Jurkat, Clone E6-1 (cell line): Measurements from ENCODE around the gene PLEKHA3.

Source experiments
- DNase-seq: peaks from one replicate; pipeline ENCODE4 v3.0.0-alpha.2; 2011; ENCODE audit warnings: low read depth, low spot score
- H3K4me3 ChIP-seq: 2 replicates; pipeline ENCODE4 v1.5.1; 2011; ENCODE audit warnings: mild to moderate bottlenecking, low read length, control low read depth, moderate library complexity

PLEKHA3 gene

DNA sequence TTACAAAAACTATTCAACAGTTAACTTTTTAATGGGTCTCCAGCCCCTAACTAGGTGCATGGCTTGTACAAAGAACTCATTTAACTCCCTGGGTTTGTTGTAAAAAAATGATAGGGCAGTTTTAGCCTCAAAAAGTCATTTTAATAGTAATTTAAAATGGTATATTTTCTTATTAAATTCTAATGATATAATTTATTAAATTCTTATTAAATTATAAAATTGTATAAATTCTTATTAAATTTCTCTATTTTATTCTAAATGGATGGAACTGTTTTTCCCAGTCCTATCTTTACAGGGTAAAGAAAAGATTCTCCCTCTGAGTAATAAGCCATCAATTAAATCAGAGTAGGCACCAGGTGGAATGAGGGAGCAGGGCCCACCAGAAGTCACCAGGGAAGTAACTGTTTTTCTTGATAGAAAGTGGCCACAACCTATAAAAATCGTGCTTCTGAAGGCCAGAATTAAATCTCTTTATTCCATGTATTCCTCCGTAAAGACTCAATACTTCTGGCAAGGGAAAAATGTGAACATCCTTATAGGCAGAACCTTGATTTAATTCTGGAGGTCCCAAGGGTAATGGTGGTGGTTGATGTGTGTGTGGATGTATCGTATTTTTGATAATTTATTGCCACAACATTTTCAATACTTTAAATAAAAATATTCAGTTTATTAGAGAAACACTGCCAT lies 2.7 kb upstream of the PLEKHA3 start:
- DNase-seq = no peak
- H3K4me3 ChIP-seq = peak overlapping the region; percentile 93

DNA sequence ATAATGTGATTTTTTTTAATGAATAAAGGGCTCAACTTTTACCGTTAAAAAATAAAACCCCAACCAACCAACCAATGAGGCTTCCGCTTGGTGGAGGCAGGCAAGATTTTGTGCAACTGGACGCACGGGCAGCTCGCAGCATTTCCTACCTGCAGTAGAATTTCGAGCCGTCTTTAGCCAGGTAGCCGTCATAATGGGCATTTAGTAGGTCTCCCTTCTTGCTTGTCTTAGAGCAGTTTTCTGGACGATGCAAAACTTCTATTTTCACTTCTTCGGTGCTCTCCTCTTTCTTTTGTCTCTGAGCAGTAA lies 2.2 kb upstream of the PLEKHA3 start:
- DNase-seq = no peak

DNA sequence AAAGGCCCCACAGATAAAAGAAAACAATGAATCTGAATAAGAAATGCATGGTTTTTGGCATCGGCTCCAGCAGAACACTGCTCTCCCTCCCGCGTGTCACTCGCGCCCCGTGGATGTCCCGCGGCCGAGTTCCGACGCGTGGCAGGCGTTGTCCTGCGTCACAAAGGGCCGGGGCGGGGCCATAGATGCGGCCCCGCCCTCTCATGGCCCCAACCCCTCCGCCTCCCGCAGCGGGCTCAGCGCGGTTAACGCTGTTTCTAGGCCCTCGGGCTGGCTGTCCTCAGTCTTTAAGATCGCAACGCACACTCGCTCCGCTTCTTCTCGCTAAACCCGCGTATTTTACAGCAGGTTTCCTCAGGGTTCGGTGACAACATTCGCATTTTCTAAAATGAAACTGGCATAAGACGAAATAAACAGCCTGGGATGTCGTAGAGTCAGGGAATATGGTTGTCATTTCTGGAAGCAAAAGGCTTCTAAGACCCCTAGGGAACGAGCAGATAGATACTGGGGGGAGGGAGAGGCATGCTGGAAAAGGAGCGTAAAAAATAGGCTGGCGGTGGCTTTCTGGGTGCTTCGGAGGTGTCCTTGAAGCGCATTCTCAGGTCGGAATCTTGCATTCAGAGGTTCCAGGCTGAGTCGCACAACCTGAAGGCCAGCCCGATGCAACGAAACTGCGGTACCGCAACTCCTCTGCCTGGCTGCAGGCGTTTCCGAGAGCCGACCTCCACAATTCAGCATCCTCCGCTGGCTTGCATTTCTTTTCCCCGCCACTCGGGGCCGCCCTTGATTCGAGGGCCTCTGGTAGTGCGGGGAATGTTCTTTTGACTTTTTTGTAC lies 1.6 kb upstream of the PLEKHA3 start, which contains the start of gene FKBP7:
Gene FKBP7, minus strand, starts transcription at position 162 of the 836 bp plus-strand sequence. Its CDS starts 101 bp downstream, at position 61.
- peak; percentile 80 for DNase-seq
- peak within 1 kb of the TSS; percentile 93 for H3K4me3 ChIP-seq

More for the DNA sequence above, 2.2 kb upstream of the PLEKHA3 start:
- peak overlapping the region; percentile 93 for H3K4me3 ChIP-seq

DNA sequence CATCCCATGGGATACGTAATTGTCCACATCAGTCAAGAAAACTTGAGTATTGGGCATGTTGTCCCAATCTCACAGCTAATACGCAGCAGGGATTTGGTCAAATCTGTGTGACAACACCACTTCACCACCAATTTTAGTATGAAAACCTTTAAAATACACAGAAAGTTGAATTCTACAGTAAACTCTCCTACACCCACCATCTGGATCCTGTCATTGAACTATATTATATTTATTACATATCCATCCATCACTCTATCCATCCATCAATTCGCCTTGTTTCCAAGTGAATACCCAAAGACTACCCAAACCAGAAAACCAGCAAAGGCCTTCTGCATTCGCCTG lies 1.0 kb upstream of the PLEKHA3 start:
- DNase-seq = no peak
- H3K4me3 ChIP-seq = peak overlapping the region; percentile 93

DNA sequence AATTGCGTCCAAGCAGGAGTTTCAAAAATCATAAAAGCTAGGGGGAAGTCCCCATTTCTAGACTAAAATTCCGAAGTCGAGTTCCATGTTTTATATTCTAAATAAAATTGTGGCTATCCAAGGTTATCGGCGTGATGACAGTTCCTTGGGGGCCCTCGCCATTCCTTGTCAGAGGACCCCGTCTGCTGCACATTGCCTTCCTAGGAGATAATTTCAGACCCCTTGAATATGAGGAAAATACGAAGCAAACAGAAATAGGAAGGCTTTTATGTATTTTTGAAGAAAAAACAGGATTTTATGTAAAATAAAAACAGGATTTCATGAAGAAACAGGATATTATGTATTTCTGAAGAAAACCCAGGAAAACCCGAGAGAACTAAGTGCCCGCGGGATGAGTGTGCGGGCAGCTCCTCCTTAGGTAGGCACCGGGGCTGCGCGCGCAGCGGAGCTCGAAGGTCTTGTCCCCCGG lies 465 bp upstream of the PLEKHA3 start:
- H3K4me3 ChIP-seq = peak overlapping the region; percentile 71
- DNase-seq = no peak

DNA sequence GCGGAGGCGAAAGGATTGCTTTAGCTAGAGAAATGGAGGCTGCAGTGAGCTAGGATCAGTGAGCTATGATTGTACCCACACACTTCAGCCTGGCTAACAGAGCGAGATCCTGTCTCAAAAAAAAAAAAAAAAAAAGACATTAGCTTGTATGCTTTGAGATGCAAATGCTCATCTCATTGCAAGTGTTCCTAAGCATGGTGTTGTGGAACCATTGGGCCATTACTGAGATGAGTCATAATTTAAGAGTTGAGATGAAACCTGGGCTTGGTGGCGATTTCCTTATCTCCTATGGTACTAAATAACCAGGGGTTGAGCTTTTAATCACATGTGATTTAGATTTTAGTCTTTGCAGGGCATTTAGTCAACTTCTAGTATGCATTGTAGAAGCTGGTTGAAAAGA lies 2.2 kb downstream of the PLEKHA3 start:
- DNase-seq = no peak
- H3K4me3 ChIP-seq = no peak overlapping the region

DNA sequence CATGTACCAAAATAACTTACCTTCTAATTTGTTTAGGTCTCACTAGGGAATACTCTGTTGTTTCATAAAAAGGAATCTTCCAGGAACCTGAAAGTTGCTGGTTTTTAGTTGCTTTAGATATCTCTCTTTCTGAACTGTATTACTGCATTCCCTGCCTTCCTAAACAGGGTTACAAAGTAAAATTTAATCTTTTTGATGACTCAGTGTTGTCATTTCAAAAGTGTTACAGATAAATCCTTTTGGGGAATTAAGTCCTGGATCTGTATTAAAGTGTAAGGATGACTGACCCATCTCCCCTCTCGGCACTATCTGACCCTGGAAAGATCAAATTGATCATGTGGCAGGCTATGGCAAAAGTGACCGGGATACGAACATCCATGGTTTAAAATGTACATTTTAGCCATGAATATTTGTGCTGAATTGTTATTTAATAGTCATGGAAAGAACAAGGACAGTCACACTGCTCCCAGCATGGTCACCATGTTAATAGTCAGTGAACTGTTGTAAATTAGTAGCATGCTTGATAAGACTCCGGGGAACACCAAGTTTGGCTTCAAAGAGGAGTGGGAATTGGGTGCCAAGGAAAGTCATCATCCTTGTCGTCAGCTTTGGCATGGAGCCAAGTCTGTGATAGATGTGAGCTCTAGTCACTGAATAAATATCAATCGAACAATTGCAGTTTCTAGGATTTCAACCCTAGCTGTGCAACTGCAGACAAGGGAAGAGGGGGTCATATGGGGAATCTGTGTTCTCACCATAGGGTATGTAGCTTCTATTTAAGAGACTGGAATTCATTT lies 4.2 kb downstream of the PLEKHA3 start:
- no peak overlapping the region for H3K4me3 ChIP-seq
- no peak for DNase-seq

DNA sequence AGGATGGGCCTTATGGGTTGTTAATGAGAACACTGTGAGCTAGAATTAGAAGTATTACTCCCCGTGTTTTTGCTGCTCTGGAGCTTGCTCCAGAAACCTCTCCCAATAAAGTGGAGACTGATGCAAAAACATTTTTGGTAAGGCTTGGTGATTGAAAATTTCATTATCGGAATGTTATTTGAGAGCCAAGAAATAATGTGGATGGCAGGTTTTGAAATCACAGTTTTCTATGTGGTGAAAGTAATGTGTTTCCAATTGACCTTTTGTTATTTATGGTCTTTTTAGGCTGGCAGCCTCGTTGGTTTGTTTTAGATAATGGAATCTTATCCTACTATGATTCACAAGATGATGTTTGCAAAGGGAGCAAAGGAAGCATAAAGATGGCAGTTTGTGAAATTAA lies 5.1 kb downstream of the PLEKHA3 start:
- H3K4me3 ChIP-seq = no peak overlapping the region
- no peak for DNase-seq

DNA sequence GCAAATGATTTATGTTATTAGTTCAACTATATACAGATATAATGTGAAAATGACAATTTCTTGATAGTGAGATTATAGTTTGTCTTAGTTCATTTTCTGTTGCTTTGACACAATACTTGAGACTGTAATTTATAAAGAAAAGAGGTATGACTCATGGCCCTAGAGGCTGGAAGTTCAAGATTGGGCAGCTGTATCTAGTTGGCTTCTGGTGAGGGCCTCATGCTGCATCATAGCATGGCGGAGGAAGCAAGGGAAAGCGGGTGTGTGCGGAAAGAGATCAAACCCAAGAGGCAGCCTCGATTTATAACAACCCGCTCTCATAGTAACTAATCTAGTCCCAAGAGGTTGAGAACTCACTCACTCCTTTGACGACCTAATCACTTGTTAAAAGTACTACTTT lies 11.4 kb downstream of the PLEKHA3 start:
- no peak overlapping the region for H3K4me3 ChIP-seq
- no peak for DNase-seq

DNA sequence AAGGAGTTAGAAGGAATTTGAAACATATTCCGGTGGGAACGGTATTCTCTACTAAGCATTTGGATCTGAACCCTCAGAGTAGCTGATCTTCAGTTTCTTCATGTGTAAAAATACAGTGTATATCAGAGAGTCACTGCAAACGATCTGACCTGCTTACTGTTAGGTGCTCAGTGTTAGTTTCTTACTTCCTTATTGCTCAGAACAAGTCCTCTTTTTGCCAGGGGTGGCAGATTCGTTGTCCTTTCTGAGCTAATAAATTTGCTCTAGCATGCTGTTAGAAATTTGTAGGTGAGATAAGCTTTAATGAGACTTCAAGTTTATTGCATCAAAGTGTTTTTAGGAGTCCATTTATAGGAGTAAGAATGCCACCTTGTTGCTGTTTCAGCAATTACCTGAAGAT lies 15.8 kb downstream of the PLEKHA3 start:
- no peak overlapping the region for H3K4me3 ChIP-seq
- DNase-seq = no peak

DNA sequence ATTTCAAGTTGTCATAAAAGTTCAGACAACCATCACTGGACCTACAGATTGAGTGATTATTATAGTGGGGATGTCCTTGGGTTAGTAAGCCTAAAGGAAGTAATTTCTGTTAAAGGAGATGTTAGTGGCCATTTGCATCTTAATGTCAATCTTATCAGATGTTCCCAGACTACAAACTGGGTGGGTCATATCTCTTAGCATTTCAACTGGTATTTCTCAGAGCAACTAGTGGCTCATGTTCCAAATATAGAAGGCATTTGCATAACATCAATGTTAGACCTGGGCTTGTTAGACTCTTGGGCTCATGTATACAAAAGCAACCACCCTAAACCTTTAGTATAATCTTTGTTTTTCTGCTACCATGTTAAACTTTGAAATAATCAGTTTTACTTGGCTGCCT lies 17.9 kb downstream of the PLEKHA3 start:
- no peak for DNase-seq
- H3K4me3 ChIP-seq = no peak overlapping the region

DNA sequence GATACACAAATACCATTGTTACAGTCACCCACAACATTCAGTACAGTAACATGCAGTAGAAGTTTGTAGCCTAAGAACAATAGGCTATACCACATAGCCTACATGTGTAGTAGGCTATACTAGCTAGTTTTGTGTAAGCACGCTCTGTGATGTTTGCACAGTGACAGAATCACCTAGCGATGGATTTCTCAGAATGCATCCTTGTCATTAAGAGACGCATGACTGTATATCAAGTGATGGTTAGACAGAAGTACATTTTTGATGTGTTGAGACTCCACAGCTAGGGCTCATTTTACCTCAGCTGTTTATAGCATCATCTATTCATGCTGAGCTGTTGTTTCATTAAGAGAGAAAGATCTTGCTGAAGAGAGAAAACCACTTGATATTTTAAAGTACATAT lies 19.4 kb downstream of the PLEKHA3 start:
- H3K4me3 ChIP-seq = no peak overlapping the region
- no peak for DNase-seq

DNA sequence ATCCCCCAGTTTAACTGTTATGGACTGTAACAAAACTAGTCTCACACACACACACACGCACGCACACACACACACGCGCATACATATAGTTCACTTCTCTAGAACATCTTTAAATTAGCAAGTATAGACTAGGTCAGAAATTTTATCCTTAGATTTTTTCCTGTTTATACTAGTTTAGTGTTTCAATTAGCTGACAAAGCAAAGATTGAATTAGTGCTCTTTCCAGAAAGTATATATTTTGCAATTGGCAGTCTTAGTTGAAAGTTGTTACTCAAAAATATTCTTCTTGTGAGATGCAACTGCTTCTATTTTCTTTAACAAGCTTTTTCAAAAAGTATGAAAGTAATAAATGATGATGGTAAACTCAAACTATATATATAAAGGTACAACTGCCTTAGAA lies 22.5 kb downstream of the PLEKHA3 start:
- H3K4me3 ChIP-seq = no peak overlapping the region
- DNase-seq = no peak

DNA sequence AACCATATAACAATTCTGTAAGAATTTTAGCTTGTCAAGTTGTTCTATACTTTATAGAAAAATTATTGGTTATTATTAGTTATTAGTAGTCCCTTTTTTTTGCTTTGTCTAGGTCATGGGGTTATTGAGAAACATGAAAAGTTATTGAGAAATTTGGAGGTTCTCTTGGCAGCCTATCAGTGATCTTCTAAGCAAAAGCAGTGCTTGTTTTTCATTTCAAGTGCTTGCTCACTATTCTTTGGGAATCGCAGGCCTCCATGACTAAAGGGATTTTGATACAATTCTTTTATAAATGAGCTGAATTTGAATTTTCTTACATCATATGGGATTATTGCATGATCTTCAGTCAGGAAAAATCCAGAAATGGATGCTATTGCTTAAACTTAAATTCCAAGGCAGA lies 25.8 kb downstream of the PLEKHA3 start:
- DNase-seq = no peak
- no peak overlapping the region for H3K4me3 ChIP-seq

DNA sequence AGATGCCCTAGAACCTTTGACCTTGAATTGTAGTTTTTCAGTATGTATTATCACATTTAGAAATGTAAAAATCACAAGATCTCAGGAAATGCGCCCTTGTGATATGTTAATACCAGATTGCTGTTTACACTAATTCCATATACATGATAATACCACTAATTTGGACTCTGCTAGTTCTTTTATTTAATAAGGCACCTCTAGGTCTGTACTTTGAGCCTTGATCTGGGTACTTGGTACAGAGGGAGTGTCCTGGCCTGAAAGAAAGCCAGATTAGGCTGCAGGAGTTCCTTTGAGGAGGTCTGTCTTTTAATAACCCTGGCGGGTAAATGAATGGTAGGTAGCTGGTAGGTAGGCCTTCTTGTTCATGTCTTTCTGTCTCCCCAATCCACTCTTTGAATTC lies 26.3 kb downstream of the PLEKHA3 start:
- no peak overlapping the region for H3K4me3 ChIP-seq
- no peak for DNase-seq

DNA sequence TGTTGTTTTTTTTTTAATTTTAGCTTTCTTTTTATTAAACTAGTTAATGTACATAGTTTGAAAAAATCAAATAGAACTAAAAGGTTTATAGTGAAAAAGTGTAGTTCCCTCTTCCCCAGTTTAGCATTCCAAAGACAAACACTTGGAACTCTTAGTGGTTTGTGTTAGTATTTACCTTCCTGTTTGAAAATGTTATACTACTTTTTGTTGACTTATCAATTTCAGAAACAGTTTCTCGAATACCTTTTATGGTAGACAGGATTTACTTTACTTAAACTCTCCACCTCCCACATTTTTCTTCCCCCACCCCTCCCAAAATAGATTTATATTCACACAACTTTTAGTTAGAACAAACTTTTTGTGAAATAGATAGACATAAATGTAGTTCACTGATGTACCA lies 26.7 kb downstream of the PLEKHA3 start:
- no peak overlapping the region for H3K4me3 ChIP-seq
- no peak for DNase-seq

DNA sequence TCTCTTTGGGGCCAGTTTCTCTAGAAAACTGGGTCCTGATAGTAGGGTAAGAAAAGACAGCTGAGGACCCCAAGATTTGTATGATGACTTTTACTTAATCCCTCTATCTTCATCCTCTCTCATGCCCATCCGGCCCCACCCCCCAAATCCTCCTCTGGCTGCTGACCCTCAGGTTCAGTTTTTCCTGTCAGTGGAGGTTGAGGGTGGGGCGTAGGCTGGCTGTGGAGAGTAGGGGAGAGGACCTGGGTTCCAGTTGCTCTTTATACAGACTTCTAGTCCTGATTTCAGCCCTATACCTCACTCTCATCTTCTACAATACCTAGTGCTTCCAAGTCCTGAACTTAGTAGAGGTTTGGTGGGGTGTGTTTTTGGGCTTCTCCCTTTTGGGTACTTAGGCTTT lies 28.4 kb downstream of the PLEKHA3 start:
- DNase-seq = no peak
- H3K4me3 ChIP-seq = no peak overlapping the region

DNA sequence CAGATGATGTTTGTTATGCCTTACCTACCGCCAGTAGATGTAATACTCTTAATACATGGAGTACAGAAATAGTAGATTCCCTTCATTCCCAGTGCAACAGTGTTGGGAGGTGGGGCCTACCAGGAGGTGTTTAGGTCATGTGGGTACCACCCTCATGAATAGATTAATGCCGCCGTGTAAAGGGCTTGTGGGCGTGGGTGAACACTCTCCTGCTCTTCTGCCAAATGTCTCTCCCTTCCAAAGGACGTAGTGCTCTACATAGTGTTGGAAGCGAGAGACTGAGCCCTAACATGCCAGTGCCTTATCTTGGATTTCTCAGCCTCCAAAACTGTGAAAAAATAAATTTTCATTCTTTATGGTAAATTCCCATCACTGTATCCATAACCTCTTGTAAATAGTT lies 30.1 kb downstream of the PLEKHA3 start:
- H3K4me3 ChIP-seq = no peak overlapping the region
- no peak for DNase-seq

DNA sequence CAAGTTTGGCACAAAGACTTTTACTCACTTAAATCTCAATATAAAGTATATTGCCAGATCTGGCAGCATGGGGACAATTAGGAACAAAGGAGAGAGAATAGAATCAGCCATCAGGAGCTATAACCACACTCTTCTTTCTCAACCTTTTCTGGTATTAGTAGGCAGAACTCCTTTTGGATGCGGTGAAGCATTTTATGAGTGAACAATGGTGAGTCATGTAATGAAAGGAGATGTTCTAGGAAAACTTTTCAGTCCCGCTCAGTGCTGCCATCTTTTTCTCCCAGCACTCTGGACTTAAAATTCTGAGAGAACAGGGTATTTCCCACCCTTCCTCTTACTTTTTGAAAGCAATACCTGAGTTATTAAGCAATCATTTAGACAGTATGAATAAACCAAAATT lies 32.2 kb downstream of the PLEKHA3 start:
- H3K4me3 ChIP-seq = no peak overlapping the region
- DNase-seq = no peak

DNA sequence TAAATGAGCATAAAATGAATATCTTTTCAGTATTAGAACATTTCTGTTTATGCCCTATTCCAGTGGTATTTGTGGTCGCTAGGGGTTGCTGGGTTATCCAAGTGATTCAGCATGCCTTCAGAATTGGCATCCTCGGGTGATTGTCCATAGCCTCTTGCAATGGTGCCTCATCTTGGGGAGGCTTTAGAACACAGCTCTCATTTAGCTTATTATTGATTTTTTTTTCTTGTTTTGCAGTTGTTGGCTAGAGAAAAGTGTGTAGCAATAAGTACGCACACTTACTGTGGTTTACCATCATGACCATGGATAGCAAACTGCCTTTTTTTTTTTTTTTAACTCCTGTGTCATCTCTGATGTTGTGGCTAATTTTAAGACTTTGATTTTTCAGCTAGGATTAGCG lies 33.6 kb downstream of the PLEKHA3 start:
- no peak overlapping the region for H3K4me3 ChIP-seq
- DNase-seq = no peak
